HepG2 (cell line): ENCODE data around the gene SLC39A2. TPM values are rescaled to one million over a fixed set of nuclear protein-coding genes. Genes with fewer than 3 reads are reported as not detected.
A peak's percentile ranks its signal among the peaks of the same experiment; 100 is the strongest.

ENCODE experiments used
- ATAC-seq: fragments of 200-7000 bp; cut with Tn5 transposase; 3 replicates; pipeline ENCODE4 v1.9.1; 2020; ENCODE audit warnings: mild to moderate bottlenecking, moderate library complexity
- BruUV-seq: library from RNA; stranded (reverse); fragments of 400-500 nt; replicated peaks from 2 replicates; lab custom pipeline; 2021; lab: Mats Ljungman, UMichigan
- CTCF ChIA-PET: fragments of 300-600 bp; formaldehyde crosslinking; extraction: SDS; loops from one replicate; lab custom pipeline; 2021; ENCODE audit warnings: low total read pairs, inconsistent platforms, low intra/inter-chr PET ratio; lab: Yijun Ruan, JAX
- POLR2A ChIA-PET: fragments of 350-600 bp; sonication (Branson Sonifier 250); formaldehyde crosslinking; loops from one replicate; lab custom pipeline; 2020; ENCODE audit warnings: antibody characterized with exemption, inconsistent platforms; lab: Yijun Ruan, JAX
- DNase-seq: peaks from one replicate; pipeline ENCODE4 v3.0.0-alpha.2; 2015; ENCODE audit warnings: low spot score
- FAIRE-seq: peaks from 3 replicates; lab custom pipeline; 2011; peaks lifted over from hg19 to GRCh38; lab: Jason Lieb, UNC
- H2AFZ ChIP-seq: one replicate; pipeline ENCODE4 v1.6.1; 2011; ENCODE audit warnings: low read length, inconsistent platforms
- H3K27ac ChIP-seq: fragments of 300-600 bp; 3 replicates; pipeline ENCODE4 v1.8.0; 2011; ENCODE audit warnings: mixed run types, mild to moderate bottlenecking, mixed read lengths, low read length, inconsistent platforms; ENCODE audit not compliant: insufficient read depth; ENCODE audit errors: extremely low read length
- H3K27me3 ChIP-seq, 2 experiments: fragments of 200-600 bp in 1 of 2; 2 replicates in 1 of 2; 3 replicates in 1 of 2; pipeline versions ENCODE4 v1.6.0 to v1.8.0; 2011; ENCODE audit warnings: low read length in 2 of 2, mild to moderate bottlenecking in 2 of 2, moderate library complexity in 2 of 2, inconsistent platforms in 1 of 2; ENCODE audit not compliant: insufficient read depth in 2 of 2, control insufficient read depth in 1 of 2
- H3K36me3 ChIP-seq, 2 experiments: fragments of 200-600 bp in 1 of 2; replicated peaks in 1 of 2; 2 replicates in 1 of 2; 3 replicates in 1 of 2; pipeline versions ENCODE4 v1.5.1 to v1.8.0; 2011; ENCODE audit warnings: low read length in 2 of 2, inconsistent platforms in 1 of 2; ENCODE audit not compliant: insufficient read depth in 2 of 2, control insufficient read depth in 1 of 2
- H3K4me1 ChIP-seq: 2 replicates; pipeline ENCODE4 v1.5.1; 2012; ENCODE audit warnings: low read length, inconsistent platforms; ENCODE audit not compliant: insufficient read depth
- H3K4me2 ChIP-seq: 2 replicates; pipeline ENCODE4 v1.6.0; 2011; ENCODE audit warnings: low read depth, low read length, inconsistent platforms
- H3K4me3 ChIP-seq, 3 experiments: fragments of 200-600 bp in 1 of 3; sonication (generic), shearing (Covaris generic) in 1 of 3; replicated peaks in 1 of 3; 2 replicates each; pipeline ENCODE4 v1.5.1; 2011 to 2016; ENCODE audit warnings: low read length in 3 of 3, inconsistent platforms in 2 of 3, low read depth in 2 of 3, mild to moderate bottlenecking in 2 of 3, control low read depth in 1 of 3, mixed read lengths in 1 of 3; ENCODE audit not compliant: insufficient read depth in 1 of 3
- H3K79me2 ChIP-seq: one replicate; pipeline ENCODE4 v1.6.1; 2011; ENCODE audit warnings: low read length, inconsistent platforms; ENCODE audit not compliant: insufficient read depth
- H3K9ac ChIP-seq: 2 replicates; pipeline ENCODE4 v1.6.0; 2011; ENCODE audit warnings: mild to moderate bottlenecking, low read depth, low read length, inconsistent platforms; ENCODE audit not compliant: insufficient read depth
- H3K9me3 ChIP-seq: 2 replicates; pipeline ENCODE4 v1.5.1; 2012; ENCODE audit warnings: mild to moderate bottlenecking, low read length
- H4K20me1 ChIP-seq: 2 replicates; pipeline ENCODE4 v1.6.0; 2011; ENCODE audit warnings: inconsistent platforms, mild to moderate bottlenecking, low read length, moderate library complexity; ENCODE audit not compliant: insufficient read depth
- CC2D1A ChIP-seq: sonication (generic); formaldehyde crosslinking; IDR thresholded peaks from 2 replicates; pipeline ENCODE4 v1.8.1; 2023; ENCODE audit warnings: mild to moderate bottlenecking, missing genetic modification reagents
- CTCF ChIP-seq: sonication (generic); formaldehyde crosslinking; IDR thresholded peaks from 2 replicates; pipeline ENCODE4 v1.5.0; 2020; ENCODE audit warnings: mild to moderate bottlenecking, missing genetic modification reagents, moderate library complexity
- MED1 ChIP-seq: sonication (generic); formaldehyde crosslinking; IDR thresholded peaks from 2 replicates; pipeline ENCODE4 v1.4.0; 2020; ENCODE audit warnings: missing genetic modification reagents
- NR0B2 ChIP-seq: sonication (generic); formaldehyde crosslinking; IDR thresholded peaks from 2 replicates; pipeline ENCODE4 v1.4.0; 2020; ENCODE audit warnings: mild to moderate bottlenecking, missing genetic modification reagents
- RERE ChIP-seq: IDR thresholded peaks from 2 replicates; pipeline ENCODE4 v1.6.1; 2016; ENCODE audit warnings: low read depth, missing genetic modification reagents, missing compliant biosample characterization
- SOX6 ChIP-seq, 2 experiments: fragments of 450-650 bp in 1 of 2; sonication (generic) in 1 of 2; formaldehyde crosslinking in 1 of 2; IDR thresholded peaks; 2 replicates each; pipeline versions ENCODE4 v1.4.0 to v1.6.1; 2017 to 2020; ENCODE audit warnings: antibody characterized with exemption in 1 of 2, mild to moderate bottlenecking in 1 of 2, missing genetic modification reagents in 1 of 2
- SP5 ChIP-seq: IDR thresholded peaks from 2 replicates; pipeline ENCODE4 v1.6.1; 2016; ENCODE audit warnings: low read depth, borderline replicate concordance
- TAF1 ChIP-seq: sonication (generic); formaldehyde crosslinking; IDR thresholded peaks from 2 replicates; pipeline ENCODE4 v1.4.0; 2020; ENCODE audit warnings: missing genetic modification reagents
- TRAFD1 ChIP-seq: sonication (generic); formaldehyde crosslinking; IDR thresholded peaks from 2 replicates; pipeline ENCODE4 v1.5.1; 2020; ENCODE audit warnings: missing genetic modification reagents, mild to moderate bottlenecking, borderline replicate concordance
- ZFP36L2 ChIP-seq: sonication (generic); formaldehyde crosslinking; IDR thresholded peaks from 2 replicates; pipeline ENCODE4 v1.4.0; 2020; ENCODE audit warnings: missing genetic modification reagents
- ZNF557 ChIP-seq: sonication (generic); formaldehyde crosslinking; IDR thresholded peaks from 2 replicates; pipeline ENCODE4 v1.4.0; 2020; ENCODE audit warnings: missing genetic modification reagents
- ZNF766 ChIP-seq: sonication (generic); formaldehyde crosslinking; IDR thresholded peaks from 2 replicates; pipeline ENCODE4 v1.5.0; 2020; ENCODE audit warnings: missing genetic modification reagents, borderline replicate concordance
- ZNF777 ChIP-seq: sonication (generic); formaldehyde crosslinking; IDR thresholded peaks from 2 replicates; pipeline ENCODE4 v1.4.0; 2020; ENCODE audit warnings: missing genetic modification reagents
- WGBS: methylation state at CpG from one replicate; pipeline ENCODE4 v1.1.6; 2017; ENCODE audit warnings: low lambda C conversion rate; 5-methylcytosine and 5-hydroxymethylcytosine counted together
- in situ Hi-C: cut with HindIII; loops from 2 replicates; pipeline ENCODE4 v1.10.0; 2017; ENCODE audit warnings: low pct_unique_long_range_greater_than_20kb; ENCODE audit not compliant: extremely low pct_ligation_motif_present
- intact Hi-C: fragments of 100-400 bp; cut with micrococcal nuclease; formaldehyde crosslinking; loops from one replicate; pipeline ENCODE4 v1.10.0; 2022; ENCODE audit not compliant: unreplicated experiment
- polyA plus RNA-seq, 8 experiments: library from polyadenylated mRNA; depleted of rRNA in 3 of 8; stranded (reverse) in 7 of 8; unstranded in 1 of 8; fragments of >200 nt; fragmentation: Illumina TruSeq in 4 of 8; extraction: Trizol in 4 of 8; gene quantifications; 2 replicates each; pipeline versions ENCODE4 v1.2.1 to v1.2.3, GENCODE V29; 2011 to 2016; ENCODE audit warnings: low read depth in 4 of 8, missing spikeins in 1 of 8, mixed read lengths in 1 of 8; ENCODE audit not compliant: insufficient read depth in 1 of 8
- total RNA-seq, 5 experiments: library from RNA; depleted of rRNA; stranded (reverse); fragments of >200 nt; fragmentation: Illumina TruSeq; extraction: Trizol; gene quantifications; 2 replicates each; pipeline ENCODE4 v1.2.3, GENCODE V29; 2016; ENCODE audit warnings: low read depth in 1 of 5

The SLC39A2 gene
- total and polyA plus RNA-seq, 2 of the 13 experiments (the other 11 are each of a cell fraction or from before 2014, with no cell fraction given) = 0.08 to 0.11 TPM

GRCh38 chr14:20970983-20971704 is 27.9 kb upstream of the SLC39A2 start:
- no peaks in the 10 kb centered on the region for H4K20me1 ChIP-seq
- in situ Hi-C loops = loop anchor here (10.0 kb wide), 1 partner anchor 506 kb away; the partner anchor contains the start of genes PIP4P1 and PNP
- CTCF ChIA-PET = interaction anchor here (1.0 to 2.4 kb wide), 5 partner anchors 10 to 273 kb away, joined by 4 to 32 read pairs (median 6); partner anchors contain the start of gene METTL17
- TF ChIP-seq CTCF (CRISPR knock-in tag) = peak; percentile 97
- TF ChIP-seq TAF1 = peak; percentile 26
- 0 out of 2 replicates have a peak, but pooled peaks have one; percentile 47 for TF ChIP-seq ZFP36L2 (CRISPR knock-in tag)
- TF ChIP-seq ZNF777 (CRISPR knock-in tag) = peak; percentile 77
- TF ChIP-seq RERE (CRISPR knock-in tag) = 0 out of 2 replicates have a peak, but pooled peaks have one; percentile 12
- peak; percentile 40; the same call in 1 of the 2 replicates for TF ChIP-seq ZNF766 (CRISPR knock-in tag)
- TF ChIP-seq TRAFD1 = no peak
- TF ChIP-seq MED1 = peak; percentile 28
- TF ChIP-seq ZNF557 = peak; percentile 73; the same call in 1 of the 2 replicates
- TF ChIP-seq SOX6 (IDR thresholded peaks at IDR 0.05) = no peak
- TF ChIP-seq SOX6 (CRISPR knock-in tag; IDR thresholded peaks at IDR 0.05) = peak; percentile 56
- no peak for TF ChIP-seq CC2D1A
- no peak; the same call in none of the 2 replicates for TF ChIP-seq NR0B2
- peak; percentile 33; the same call in 1 of the 2 replicates for TF ChIP-seq SP5 (CRISPR knock-in tag)

More at GRCh38 chr14:20970983-20971704, 27.9 kb upstream of the SLC39A2 start:
- FAIRE-seq = peak; percentile 37
- POLR2A ChIA-PET = interaction anchor here (0.6 to 1.4 kb wide), 5 partner anchors 10 to 289 kb away, joined by 3 to 4 read pairs (median 3); no protein-coding TSS in a partner anchor
- under 1% methylated on average over 31 of the region's 47 CpGs for WGBS
- H3K36me3 ChIP-seq = no peaks in the 10 kb centered on the region
- no peaks in the 10 kb centered on the region for H3K9me3 ChIP-seq
- BruUV-seq = no TSS peak
- no peak overlapping the region for H3K27ac ChIP-seq
- peaks cover 36% of the 10 kb centered on the region for H3K4me1 ChIP-seq
- H3K4me2 ChIP-seq = peak overlapping the region; percentile 92
- intact Hi-C loops = loop anchor here (1.0 kb wide), 1 partner anchor 114 kb away; no protein-coding TSS in a partner anchor
- DNase-seq = peak; percentile 80
- peaks cover 0 to 23% of the 10 kb centered on the region in 2 experiments; a peak in 3 of 5 replicates for H3K27me3 ChIP-seq
- H3K9ac ChIP-seq = peak overlapping the region; percentile 54
- ATAC-seq = peak; percentile 93
- H3K79me2 ChIP-seq = no peaks in the 10 kb centered on the region
- peak overlapping the region; percentile 86 for H2AFZ ChIP-seq
- peak overlapping the region; percentile 54 to 80 (median 80) for H3K4me3 ChIP-seq
